SK-N-SH (cell line): Measurements from ENCODE around the gene SH3PXD2A.

Experiments
- EP300 ChIP-seq, 2 experiments: IDR thresholded peaks; 2 replicates each; pipeline versions ENCODE4 v1.4.0 to v1.6.1; 2012; ENCODE audit warnings: borderline replicate concordance in 1 of 2, low read depth in 1 of 2, low read length in 1 of 2
- EZH2phosphoT487 ChIP-seq: fragments of 200-600 bp; sonication (generic); IDR thresholded peaks from 2 replicates; pipeline ENCODE4 v1.6.1; 2017; ENCODE audit warnings: low read depth, mixed run types, mild to moderate bottlenecking, antibody characterized with exemption, moderate library complexity, borderline replicate concordance
- FOXJ3 ChIP-seq: sonication (generic); formaldehyde crosslinking; IDR thresholded peaks from 2 replicates; pipeline ENCODE4 v1.5.1; 2020; ENCODE audit warnings: mild to moderate bottlenecking, missing genetic modification reagents
- NFIC ChIP-seq: IDR thresholded peaks from 2 replicates; pipeline ENCODE4 v1.4.0; 2012; ENCODE audit warnings: borderline replicate concordance
- PBX3 ChIP-seq: IDR thresholded peaks from 2 replicates; pipeline ENCODE4; 2012
- POLR2AphosphoS5 ChIP-seq: IDR thresholded peaks from 2 replicates; pipeline ENCODE4 v1.6.1; 2012; ENCODE audit warnings: low read depth, low read length
- RAD21 ChIP-seq: IDR thresholded peaks from 2 replicates; pipeline ENCODE4 v1.6.1; 2012; ENCODE audit warnings: mild to moderate bottlenecking, low read length
- SIN3A ChIP-seq: IDR thresholded peaks from 2 replicates; pipeline ENCODE4 v1.6.1; 2012; ENCODE audit warnings: low read depth, mild to moderate bottlenecking, low read length, moderate library complexity, borderline replicate concordance
- YY1 ChIP-seq: IDR thresholded peaks from 2 replicates; pipeline ENCODE4 v1.4.0; 2012; ENCODE audit warnings: low read depth, mild to moderate bottlenecking
- TF ChIP-seq, protein P1 (sequence below): fragments of 200-600 bp; sonication (generic); IDR thresholded peaks from 2 replicates; pipeline ENCODE4 v1.6.1; 2017; ENCODE audit warnings: antibody characterized with exemption, mild to moderate bottlenecking, moderate library complexity
- TF ChIP-seq, protein P2 (sequence below): IDR thresholded peaks from 2 replicates; pipeline ENCODE4 v1.4.0; 2012; ENCODE audit warnings: low read depth

DNA sequence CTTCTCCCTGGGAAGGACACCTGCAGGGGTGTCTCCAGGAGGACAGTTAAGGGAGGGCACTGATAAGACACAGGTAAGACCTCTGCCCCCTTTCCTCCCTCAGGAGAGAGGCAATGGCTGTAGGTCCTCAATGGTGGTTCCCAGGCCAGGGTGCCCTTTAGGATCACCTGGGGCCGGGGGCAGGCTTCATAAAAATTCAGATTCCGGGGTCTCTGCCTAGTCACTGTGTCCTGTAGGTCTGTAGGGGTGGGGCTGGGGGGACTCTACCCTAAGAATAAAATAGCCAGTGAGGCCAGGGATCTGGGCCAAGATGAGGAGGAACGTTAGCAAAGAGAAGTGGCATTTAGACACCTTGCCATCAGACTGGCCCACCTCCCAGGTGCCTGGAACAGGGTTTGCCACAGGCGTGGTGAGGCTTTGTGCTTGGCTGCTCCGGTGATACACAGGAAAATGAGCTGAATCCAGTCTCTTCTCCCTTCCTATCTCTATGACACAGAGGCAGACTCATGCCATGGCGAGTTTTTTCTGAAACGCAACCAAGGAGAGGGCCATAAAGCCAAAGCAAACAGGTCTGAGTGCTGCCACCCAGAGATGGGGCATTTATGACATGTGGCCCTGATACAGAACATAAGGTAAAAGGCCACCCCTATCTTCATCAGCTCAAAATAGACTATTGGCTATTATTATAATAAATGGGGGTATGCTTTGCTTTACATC lies 52.6 kb downstream of the SH3PXD2A start:
- no peak for TF ChIP-seq NFIC
- TF ChIP-seq, protein P1, sequence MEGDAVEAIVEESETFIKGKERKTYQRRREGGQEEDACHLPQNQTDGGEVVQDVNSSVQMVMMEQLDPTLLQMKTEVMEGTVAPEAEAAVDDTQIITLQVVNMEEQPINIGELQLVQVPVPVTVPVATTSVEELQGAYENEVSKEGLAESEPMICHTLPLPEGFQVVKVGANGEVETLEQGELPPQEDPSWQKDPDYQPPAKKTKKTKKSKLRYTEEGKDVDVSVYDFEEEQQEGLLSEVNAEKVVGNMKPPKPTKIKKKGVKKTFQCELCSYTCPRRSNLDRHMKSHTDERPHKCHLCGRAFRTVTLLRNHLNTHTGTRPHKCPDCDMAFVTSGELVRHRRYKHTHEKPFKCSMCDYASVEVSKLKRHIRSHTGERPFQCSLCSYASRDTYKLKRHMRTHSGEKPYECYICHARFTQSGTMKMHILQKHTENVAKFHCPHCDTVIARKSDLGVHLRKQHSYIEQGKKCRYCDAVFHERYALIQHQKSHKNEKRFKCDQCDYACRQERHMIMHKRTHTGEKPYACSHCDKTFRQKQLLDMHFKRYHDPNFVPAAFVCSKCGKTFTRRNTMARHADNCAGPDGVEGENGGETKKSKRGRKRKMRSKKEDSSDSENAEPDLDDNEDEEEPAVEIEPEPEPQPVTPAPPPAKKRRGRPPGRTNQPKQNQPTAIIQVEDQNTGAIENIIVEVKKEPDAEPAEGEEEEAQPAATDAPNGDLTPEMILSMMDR, result no peak
- TF ChIP-seq RAD21, result no peak
- no peak for TF ChIP-seq POLR2AphosphoS5
- TF ChIP-seq EP300 (IDR thresholded peaks at IDR 0.05; ENCODE audit: borderline replicate concordance in 1 of 2, low read depth in 1 of 2, low read length in 1 of 2), result no peak
- no peak for TF ChIP-seq SIN3A
- no peak for TF ChIP-seq PBX3
- no peak for TF ChIP-seq YY1
- TF ChIP-seq, protein P2, sequence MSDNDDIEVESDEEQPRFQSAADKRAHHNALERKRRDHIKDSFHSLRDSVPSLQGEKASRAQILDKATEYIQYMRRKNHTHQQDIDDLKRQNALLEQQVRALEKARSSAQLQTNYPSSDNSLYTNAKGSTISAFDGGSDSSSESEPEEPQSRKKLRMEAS, result no peak
- no peak for TF ChIP-seq FOXJ3 (CRISPR knock-in tag)
- no peak for TF ChIP-seq EZH2phosphoT487
